Measurements from ENCODE around the gene CBX8. TPM values are rescaled to one million over a fixed set of nuclear protein-coding genes. Genes with fewer than 3 reads are reported as not detected.

Gene CBX8
- total and polyA plus RNA-seq, 2 of the 13 experiments (the other 11 are each of a cell fraction or from before 2014, with no cell fraction given) = 0.34 to 12.6 TPM

DNA sequence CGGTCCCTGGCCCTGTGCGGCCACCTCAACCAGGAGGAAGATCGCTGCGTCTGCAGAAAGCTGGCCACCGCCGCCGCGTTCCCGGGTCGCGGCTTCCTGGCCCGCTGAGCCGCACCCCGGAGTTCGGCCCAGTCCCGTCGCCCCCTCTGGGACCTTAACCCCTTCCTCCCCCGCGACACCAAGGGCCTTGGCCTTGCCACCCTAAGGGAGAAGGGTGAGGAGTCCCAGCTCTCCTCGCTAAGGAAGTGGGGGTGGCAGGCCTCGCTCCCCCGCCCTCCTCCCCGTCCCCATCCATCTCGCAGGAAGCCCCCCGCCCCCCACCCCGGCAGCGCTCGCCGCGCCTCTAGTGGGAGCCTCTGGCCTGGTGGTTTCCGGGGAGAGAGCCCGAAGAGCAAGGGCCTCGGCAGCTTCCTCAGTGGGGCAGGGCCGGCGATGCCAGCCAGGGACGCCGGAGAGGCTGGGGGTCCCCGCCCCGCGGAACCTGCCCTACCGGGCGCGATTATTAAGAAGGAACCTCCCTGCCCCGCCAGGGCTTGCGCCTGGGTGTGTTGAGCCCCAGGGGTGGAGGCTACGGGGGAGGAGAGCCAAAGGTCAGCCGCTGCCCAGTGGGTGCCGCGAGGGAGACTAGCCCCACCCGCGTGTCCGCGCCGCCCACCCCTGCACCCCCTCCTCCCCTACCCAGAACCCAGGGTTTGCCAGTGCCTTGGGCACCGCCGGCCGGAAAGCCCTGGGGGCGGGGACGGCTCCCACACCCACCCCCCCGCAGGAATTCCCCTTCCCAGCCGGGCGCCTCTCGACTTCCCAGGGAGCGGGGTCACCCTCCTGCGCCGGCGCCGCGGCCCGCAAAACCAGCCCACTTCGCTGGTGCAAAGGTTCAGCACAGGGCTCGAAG, 35.6 kb upstream of the CBX8 start (continued):
- TF ChIP-seq, protein P1, sequence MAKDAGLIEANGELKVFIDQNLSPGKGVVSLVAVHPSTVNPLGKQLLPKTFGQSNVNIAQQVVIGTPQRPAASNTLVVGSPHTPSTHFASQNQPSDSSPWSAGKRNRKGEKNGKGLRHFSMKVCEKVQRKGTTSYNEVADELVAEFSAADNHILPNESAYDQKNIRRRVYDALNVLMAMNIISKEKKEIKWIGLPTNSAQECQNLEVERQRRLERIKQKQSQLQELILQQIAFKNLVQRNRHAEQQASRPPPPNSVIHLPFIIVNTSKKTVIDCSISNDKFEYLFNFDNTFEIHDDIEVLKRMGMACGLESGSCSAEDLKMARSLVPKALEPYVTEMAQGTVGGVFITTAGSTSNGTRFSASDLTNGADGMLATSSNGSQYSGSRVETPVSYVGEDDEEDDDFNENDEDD (CRISPR knock-in tag; IDR thresholded peaks at IDR 0.05; ENCODE audit: borderline replicate concordance) = peak; percentile 56; the same call in 1 of the 2 replicates
- TF ChIP-seq ZNF614 (CRISPR knock-in tag; IDR thresholded peaks at IDR 0.05; ENCODE audit: borderline replicate concordance) = peak; percentile 19; the same call in 1 of the 2 replicates
- no peak for TF ChIP-seq CENPX (CRISPR knock-in tag; IDR thresholded peaks at IDR 0.05)
- TF ChIP-seq SIN3A (IDR thresholded peaks at IDR 0.05; ENCODE audit: borderline replicate concordance, low read depth, low read length) = no peak
- TF ChIP-seq ZFP82 (CRISPR knock-in tag; IDR thresholded peaks at IDR 0.05; ENCODE audit: borderline replicate concordance) = peak; percentile 89; the same call in 1 of the 2 replicates
- TF ChIP-seq, protein P2, sequence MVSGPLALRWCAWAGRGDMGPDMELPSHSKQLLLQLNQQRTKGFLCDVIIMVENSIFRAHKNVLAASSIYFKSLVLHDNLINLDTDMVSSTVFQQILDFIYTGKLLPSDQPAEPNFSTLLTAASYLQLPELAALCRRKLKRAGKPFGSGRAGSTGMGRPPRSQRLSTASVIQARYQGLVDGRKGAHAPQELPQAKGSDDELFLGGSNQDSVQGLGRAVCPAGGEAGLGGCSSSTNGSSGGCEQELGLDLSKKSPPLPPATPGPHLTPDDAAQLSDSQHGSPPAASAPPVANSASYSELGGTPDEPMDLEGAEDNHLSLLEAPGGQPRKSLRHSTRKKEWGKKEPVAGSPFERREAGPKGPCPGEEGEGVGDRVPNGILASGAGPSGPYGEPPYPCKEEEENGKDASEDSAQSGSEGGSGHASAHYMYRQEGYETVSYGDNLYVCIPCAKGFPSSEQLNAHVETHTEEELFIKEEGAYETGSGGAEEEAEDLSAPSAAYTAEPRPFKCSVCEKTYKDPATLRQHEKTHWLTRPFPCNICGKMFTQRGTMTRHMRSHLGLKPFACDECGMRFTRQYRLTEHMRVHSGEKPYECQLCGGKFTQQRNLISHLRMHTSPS (CRISPR knock-in tag; IDR thresholded peaks at IDR 0.05; ENCODE audit: low read depth) = peak; percentile 92
- TF ChIP-seq ZNF530 (CRISPR knock-in tag; IDR thresholded peaks at IDR 0.05; ENCODE audit: low read depth) = 0 out of 2 replicates have a peak, but pooled peaks have one; percentile 38
- TF ChIP-seq TARDBP (CRISPR knock-in tag; IDR thresholded peaks at IDR 0.05) = 0 out of 2 replicates have a peak, but pooled peaks have one; percentile 29
- TF ChIP-seq ZNF883 (CRISPR knock-in tag; IDR thresholded peaks at IDR 0.05; ENCODE audit: not compliant biosample characterization) = peak; percentile 90
- TF ChIP-seq, protein P3, sequence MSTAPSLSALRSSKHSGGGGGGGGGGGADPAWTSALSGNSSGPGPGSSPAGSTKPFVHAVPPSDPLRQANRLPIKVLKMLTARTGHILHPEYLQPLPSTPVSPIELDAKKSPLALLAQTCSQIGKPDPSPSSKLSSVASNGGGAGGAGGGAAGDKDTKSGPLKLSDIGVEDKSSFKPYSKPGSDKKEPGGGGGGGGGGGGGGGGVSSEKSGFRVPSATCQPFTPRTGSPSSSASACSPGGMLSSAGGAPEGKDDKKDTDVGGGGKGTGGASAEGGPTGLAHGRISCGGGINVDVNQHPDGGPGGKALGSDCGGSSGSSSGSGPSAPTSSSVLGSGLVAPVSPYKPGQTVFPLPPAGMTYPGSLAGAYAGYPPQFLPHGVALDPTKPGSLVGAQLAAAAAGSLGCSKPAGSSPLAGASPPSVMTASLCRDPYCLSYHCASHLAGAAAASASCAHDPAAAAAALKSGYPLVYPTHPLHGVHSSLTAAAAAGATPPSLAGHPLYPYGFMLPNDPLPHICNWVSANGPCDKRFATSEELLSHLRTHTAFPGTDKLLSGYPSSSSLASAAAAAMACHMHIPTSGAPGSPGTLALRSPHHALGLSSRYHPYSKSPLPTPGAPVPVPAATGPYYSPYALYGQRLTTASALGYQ (CRISPR knock-in tag; IDR thresholded peaks at IDR 0.05) = peak; percentile 33; the same call in 1 of the 2 replicates
- TF ChIP-seq, protein P4, sequence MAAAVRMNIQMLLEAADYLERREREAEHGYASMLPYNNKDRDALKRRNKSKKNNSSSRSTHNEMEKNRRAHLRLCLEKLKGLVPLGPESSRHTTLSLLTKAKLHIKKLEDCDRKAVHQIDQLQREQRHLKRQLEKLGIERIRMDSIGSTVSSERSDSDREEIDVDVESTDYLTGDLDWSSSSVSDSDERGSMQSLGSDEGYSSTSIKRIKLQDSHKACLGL (CRISPR knock-in tag; IDR thresholded peaks at IDR 0.05) = no peak
- no peak for TF ChIP-seq NCOA1 (CRISPR knock-in tag; IDR thresholded peaks at IDR 0.05)
- TF ChIP-seq, protein P5, sequence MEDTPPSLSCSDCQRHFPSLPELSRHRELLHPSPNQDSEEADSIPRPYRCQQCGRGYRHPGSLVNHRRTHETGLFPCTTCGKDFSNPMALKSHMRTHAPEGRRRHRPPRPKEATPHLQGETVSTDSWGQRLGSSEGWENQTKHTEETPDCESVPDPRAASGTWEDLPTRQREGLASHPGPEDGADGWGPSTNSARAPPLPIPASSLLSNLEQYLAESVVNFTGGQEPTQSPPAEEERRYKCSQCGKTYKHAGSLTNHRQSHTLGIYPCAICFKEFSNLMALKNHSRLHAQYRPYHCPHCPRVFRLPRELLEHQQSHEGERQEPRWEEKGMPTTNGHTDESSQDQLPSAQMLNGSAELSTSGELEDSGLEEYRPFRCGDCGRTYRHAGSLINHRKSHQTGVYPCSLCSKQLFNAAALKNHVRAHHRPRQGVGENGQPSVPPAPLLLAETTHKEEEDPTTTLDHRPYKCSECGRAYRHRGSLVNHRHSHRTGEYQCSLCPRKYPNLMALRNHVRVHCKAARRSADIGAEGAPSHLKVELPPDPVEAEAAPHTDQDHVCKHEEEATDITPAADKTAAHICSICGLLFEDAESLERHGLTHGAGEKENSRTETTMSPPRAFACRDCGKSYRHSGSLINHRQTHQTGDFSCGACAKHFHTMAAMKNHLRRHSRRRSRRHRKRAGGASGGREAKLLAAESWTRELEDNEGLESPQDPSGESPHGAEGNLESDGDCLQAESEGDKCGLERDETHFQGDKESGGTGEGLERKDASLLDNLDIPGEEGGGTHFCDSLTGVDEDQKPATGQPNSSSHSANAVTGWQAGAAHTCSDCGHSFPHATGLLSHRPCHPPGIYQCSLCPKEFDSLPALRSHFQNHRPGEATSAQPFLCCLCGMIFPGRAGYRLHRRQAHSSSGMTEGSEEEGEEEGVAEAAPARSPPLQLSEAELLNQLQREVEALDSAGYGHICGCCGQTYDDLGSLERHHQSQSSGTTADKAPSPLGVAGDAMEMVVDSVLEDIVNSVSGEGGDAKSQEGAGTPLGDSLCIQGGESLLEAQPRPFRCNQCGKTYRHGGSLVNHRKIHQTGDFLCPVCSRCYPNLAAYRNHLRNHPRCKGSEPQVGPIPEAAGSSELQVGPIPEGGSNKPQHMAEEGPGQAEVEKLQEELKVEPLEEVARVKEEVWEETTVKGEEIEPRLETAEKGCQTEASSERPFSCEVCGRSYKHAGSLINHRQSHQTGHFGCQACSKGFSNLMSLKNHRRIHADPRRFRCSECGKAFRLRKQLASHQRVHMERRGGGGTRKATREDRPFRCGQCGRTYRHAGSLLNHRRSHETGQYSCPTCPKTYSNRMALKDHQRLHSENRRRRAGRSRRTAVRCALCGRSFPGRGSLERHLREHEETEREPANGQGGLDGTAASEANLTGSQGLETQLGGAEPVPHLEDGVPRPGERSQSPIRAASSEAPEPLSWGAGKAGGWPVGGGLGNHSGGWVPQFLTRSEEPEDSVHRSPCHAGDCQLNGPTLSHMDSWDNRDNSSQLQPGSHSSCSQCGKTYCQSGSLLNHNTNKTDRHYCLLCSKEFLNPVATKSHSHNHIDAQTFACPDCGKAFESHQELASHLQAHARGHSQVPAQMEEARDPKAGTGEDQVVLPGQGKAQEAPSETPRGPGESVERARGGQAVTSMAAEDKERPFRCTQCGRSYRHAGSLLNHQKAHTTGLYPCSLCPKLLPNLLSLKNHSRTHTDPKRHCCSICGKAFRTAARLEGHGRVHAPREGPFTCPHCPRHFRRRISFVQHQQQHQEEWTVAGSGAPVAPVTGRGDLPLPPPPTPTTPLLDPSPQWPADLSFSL (CRISPR knock-in tag; IDR thresholded peaks at IDR 0.05) = no peak
- no peak for TF ChIP-seq MLLT10 (CRISPR knock-in tag; IDR thresholded peaks at IDR 0.05)
- no peak for TF ChIP-seq MEIS2 (CRISPR knock-in tag; IDR thresholded peaks at IDR 0.05)
- peak; percentile 63 for TF ChIP-seq ZNF274 (CRISPR knock-in tag; IDR thresholded peaks at IDR 0.05)

Data from HepG2 (cell line).